HG03135 (cell line): ENCODE measurements around the gene IMPA2.
"Not testable (repeated sequence)": the region's sequence is repeated elsewhere in the genome, so short reads cannot be mapped to it uniquely, and the experiment has no call there.

Source experiments
- ATAC-seq: cut with Tn5 transposase; IDR thresholded peaks from one replicate; pipeline ENCODE4 v1.9.1; 2021; ENCODE audit warnings: mild to moderate bottlenecking, moderate library complexity; ENCODE audit not compliant: unreplicated experiment

The IMPA2 gene

DNA sequence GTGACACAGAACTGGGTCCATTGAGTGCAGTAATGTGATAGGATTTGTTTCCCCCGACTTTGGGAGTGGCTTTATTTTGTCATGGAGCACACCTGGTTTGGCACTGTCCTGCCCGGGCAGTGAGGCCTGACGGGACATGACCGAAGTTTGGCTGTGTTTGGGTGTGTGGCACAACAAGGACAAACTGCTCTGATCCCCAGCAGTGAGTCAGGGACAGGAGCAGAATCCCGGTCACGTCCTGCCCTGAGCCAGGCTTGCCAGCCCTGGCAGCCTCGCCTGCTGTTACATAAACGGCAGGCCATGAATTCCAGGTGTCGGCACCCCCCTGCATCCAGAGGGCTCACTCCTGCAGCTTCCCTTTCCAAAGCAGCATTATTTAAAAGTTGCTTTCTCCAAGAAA, 45.7 kb downstream of the IMPA2 start:
- ATAC-seq = no peak

DNA sequence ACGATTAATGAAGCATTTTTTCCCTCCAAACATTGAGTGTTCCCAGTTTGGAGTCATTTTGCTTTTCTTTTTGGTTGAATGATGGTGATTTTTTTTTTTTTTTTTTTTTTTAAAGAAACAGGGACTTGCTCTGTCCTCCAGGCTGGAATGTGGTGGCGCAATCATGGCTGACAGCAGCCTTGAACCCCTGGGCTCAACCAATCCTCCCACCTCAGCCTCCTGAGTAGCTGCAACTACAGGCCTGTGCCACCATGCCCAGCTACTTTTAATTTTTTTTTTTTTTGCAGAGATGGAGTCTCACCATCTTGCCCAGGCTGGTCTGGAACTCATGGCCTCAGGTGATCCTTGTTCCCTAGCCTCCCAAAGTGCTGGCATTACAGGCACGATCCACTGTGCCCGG, 46.2 kb downstream of the IMPA2 start:
- ATAC-seq = no peak

DNA sequence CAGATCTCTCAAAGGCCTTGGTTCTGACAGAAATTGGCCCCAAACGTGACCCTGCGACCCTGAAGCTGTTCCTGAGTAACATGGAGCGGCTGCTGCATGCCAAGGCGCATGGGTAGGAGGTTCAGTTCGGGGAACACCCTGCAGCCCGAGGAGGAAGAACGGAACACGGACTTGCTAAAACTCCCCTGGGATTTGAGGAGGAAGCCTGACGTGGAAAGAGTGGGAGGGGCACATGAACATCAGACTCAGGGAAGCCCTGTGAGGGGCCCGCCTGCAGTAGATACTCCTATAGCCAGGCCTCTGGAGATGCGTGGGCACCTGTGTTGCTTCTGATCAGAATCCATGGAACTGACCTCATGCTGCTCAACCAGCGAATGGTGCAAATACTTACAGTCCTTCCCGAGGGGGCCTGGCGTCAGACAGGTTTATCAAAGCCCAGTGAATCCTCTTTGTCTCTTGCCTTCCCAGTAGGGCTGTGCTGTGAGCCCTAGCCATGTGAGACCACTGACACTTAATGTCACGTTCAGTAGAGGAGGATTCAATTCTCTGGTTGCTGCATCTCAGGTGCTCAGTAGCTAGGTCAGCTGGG, 46.8 kb downstream of the IMPA2 start:
- ATAC-seq = no peak

DNA sequence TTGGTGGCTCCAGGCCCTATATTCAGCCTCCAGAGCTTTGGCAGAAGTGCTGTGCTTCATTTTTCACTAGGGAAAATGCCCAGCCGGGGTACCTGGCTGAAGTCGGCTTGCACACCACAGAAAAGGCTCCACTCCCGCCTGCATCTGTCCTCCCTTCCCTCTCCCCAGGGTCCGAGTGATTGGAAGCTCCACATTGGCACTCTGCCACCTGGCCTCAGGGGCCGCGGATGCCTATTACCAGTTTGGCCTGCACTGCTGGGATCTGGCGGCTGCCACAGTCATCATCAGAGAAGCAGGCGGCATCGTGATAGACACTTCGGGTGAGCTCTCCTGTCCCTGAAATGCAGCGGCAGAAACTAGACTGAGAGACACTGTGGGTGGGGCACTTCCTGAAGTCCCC, 47.4 kb downstream of the IMPA2 start:
- ATAC-seq = no peak

DNA sequence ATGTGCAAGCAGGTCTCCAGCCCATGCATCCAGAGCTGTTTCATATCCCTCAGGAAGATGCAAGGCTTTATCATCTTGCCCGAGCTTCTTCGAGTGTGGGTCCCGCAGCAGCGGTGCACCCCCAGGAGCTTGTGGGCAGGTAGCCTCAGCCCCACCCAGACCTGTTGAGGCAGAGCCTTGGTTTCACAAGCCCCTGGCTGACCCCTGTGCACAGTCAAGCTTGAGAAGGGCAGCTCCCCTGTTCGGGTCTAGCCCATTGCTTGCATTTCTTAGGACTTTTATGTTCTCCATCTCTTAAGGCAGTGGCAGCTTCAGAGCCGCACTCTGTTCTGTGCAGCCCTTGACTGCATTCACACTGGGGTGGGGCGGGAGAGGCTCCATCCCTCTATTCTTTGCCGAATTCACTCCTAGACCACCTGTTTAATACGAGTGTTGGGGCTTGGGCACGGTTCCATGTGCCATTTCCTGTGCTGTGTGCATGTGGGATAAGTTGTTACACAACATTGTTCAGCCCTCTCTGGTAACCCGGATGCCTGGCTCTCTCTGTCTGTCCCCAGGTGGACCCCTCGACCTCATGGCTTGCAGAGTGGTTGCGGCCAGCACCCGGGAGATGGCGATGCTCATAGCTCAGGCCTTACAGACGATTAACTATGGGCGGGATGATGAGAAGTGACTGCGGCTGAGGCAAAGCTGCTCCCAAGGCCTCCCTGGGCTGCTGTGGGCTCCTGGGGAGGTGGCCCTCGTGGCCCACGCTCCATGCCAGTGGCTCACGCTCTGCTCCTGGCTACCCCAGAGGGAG, 48.7 kb downstream of the IMPA2 start:
- ATAC-seq = no peak

DNA sequence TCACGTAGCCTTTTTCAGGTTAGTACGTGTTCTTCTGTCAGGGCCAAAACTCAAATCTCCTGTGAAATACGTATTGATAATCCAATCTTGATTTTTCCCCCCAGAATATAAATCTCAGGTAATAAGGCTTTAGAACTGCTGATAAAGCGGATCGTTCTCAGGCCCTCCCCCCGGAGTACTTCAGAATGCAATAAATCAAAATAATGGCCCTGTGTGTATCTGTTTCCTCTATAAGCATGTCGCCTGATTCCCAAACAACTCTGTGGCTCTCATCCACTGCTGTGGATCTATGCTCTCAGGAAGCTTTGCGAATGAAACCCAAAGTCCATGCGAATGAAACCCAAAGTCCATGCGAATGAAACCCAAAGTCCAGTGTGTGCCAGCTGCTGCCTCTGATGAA, 49.4 kb downstream of the IMPA2 start:
- no peak for ATAC-seq

DNA sequence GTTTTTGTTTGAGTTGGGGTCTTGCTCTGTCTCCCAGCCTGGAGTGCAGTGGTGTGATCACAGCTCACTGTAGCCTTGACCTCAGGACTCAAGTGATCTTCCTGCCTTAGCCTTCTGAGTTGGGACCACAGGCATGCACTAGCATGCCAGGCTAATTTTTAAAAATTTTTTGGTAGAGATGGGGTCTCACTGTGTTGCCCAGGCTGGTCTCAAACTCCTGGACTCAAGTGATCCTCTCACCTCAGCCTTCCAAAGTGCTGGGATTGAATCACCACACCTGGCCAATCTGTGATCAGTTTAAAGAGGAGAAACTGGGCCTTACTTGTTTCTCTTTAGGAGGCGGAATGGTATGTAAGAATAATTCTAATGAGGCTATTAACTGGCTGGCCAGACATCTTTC, 49.9 kb downstream of the IMPA2 start:
- ATAC-seq = no peak

DNA sequence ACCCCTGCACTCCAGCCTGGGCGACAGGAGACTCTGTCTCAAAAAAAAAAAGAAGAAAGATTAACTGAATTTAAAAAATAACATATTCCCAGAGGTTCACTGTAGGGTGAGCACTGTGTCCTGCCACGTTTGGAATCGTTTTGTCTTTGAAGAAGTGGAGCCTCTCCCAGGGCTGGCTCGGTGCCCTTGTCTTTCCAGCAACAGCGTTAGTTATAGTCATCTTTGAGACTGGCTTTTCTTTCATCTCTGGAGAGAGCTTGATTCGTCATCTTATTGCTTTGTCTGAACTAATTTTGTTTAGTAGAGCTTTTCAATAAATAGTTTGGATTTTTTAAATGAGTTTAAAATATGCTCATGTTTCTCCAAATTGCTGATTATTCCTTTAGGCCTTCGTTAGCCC, 50.5 kb downstream of the IMPA2 start:
- no peak for ATAC-seq

DNA sequence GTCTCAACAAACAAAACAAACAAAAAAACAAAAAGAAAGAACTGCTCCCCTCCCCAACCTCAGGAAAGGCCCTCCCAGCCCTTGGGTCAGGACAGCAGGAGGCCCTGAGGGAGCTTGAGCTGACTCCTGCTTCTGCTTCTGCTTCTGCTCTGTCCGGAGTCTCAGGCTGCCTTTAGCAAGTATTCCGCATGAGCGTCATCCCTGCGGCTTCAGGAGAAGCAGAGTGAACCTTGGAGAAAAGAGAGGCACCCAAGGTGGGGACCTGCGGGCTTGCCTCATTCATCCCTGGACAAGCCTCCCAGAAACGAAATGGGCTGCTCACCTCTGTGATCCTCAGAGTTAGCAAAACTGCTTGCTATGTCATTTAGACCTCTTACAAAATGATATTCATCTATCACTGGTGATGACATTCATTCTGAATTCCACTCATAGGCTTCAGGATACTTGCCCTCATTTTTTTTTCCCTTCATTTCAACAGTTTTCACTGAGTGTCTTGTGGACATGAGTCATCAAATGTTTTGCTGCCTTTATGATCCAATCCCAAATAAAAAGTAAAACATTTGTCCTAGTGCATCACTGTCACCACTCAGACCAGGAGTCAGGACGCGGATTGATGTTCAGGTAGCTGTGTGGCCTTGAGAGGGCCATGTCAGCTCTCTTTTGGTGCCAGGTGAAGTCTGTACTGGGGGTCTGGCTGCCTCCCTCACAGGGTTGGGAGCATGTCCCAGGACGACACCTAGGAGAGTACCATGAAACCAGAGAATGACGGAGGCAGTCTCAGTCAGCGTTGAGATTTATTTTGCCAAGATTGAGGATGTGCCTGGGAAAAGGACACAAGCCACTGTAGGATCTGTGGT, 51.7 kb downstream of the IMPA2 start:
- no peak for ATAC-seq

DNA sequence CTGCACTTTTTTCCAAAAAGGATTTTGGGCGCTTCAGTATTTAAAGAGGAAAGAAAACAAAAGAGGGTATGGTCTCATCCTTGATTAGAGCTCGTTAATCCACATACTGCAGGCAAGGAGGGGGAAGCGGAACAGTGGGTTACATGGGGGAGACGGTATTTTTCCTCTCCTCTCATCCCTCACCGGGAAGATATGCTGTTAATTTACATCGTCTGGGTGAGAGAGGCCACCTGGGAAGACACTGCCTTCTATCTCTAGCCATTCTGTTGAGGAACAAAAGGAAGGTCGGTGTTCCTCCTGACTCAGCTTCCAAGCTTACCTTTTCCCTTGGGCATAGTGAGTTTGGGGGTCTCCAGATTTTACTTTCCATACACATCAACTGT, 52.3 kb downstream of the IMPA2 start:
- no peak for ATAC-seq

DNA sequence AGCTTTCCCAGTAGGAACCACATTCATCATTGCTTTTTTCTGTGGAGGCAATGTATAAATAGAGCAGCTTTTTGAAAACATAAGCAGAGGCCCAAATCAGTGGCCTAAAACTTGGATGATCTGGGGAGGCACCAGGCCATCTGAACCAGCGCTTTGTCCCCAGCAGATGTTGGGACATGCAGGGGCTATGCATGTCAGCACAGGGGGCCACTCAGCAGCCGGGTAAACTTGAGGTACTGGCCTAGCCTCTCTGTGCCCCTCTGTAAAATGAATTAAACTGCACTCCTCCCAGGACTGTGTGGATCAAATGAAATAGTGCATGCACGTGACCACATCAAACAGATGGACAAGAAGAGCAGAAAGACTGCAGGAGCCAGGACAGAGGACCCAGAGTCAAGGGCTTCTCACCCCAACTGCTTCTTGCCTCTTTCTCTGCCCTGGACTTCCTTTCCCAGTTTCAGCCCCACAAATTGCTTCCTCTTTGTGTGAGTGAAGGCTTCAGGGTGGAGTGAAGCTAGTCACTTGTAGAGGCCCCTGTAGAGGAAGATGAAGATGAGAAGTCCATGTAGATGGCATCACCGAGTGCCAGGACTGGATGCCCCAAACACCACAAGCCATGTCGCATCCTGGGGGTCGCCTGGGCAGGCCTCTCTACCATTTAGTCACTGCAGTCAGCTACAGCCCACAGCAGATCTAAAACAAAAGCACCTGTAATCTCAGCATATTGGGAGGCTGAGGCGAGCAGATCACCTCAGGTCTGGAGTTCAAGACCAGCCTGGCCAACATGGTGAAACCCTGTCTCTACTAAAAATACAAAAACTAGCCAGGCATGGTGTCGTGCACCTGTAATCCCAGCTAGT, 53.2 kb downstream of the IMPA2 start:
- no peak for ATAC-seq

DNA sequence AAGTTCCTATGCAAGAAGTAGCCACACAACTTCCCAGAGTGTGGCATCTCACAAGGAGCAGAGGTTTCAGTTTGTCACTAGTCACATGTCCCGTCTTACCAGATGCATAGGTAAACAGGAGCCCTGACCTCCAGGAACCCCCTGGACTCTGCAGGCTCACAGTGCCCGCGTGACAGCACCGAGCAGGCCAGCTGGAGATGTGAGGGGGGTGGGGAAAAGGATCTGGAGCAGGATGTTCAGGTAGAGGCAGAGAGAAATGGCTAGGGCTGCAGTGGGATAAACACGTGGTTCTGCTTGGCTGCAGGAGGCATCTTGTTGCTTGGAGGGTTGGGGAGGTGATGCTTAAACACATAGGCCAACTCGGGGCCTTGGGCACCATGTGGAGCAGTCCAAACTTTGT, 54.2 kb downstream of the IMPA2 start:
- no peak for ATAC-seq

DNA sequence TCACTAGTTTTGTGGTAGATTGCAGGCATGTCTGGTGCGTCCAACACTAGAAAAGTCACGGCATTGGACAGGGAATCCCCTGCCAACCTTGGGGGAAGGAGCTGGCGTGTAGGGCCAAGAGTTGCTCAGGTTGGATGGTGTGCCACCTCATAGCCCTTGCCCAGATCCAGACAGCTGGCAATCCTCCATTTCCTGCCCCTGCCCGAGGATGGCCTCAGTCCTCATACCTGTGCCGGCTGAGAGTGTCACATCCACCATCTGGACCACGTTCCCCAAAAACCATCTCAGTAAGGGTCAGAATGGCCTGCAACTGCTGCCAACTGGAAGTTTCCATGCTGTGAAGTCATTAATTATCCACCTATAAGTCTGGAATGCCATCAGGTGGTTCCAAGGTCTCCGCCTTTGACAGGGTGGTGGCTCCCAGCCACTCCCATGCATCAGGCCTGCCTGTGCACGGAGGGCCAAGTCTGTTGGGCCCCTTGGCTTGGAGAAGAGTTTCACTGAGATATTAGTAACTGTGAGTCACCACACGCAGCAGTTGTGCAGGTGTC, 55.0 kb downstream of the IMPA2 start:
- no peak for ATAC-seq

DNA sequence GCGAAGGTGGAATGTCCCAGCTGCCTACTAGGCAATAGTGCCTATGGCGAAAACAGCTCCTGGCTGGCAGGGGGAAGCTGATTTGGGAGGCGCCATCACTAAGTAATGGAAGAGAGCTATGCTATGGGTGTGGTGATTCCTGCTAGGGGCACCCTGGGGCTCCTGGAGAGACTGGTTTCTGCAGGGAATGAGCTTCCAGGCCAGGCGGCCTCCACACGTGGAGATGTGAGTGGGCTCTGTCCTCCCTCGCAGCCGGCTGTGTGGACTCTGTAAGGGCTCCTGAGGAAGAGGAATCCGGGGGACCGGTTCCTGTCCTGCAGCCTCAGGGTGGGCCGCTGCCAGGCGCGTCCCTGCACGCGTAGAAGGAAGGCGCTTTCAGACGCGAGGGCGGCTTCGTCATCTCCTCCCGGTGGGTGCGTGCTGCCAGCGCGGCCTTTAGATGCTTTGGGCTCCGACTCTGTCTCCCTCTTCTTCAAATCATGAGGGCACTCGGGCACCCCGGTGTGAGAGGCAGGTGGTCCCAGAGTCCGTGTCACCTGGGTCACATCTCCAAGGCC, 56.9 kb downstream of the IMPA2 start:
- ATAC-seq = no peak

DNA sequence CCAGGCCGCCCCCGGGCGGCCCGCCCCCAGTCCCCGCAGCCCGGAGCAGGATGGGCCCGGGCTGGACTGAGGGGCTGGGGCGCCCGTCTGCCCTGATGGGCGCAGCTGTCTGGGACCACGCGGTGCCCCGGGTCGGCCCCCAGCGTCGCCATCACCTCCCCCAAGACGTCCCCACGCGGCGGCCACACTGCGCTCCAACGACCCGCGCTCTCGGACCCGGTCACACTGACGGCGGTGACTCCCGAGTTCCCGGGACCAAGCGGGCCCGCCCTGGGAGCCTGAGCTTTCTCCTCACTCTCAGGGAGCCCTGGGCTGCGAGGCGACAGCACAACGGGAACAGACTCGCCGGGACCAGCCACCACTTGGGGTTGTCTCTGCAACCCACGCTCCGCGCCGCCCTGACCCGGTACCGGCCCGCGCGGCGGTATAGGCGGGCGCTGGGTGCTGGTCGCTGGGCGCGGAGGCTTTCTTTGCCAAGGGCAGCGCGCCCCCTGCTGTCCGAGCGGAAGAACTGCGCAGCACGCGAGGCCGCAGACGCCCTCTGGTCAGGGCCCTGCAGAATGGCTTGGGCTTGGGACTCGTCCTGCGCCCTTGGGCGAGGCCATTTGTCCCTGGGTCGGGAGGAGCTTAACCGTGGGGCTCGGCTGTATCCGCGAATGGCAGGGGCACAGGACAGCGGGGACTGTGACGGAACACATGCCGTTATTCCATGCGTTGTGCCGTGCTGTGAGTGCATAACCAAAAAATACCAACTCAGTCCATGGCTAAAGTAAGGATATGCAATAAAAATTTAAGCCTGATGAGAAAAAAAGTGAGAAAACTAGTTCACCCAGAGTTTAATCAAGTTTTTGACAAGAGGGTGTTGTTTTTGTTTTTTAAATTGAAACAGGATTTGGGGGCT, 57.6 kb downstream of the IMPA2 start:
- ATAC-seq = no peak

DNA sequence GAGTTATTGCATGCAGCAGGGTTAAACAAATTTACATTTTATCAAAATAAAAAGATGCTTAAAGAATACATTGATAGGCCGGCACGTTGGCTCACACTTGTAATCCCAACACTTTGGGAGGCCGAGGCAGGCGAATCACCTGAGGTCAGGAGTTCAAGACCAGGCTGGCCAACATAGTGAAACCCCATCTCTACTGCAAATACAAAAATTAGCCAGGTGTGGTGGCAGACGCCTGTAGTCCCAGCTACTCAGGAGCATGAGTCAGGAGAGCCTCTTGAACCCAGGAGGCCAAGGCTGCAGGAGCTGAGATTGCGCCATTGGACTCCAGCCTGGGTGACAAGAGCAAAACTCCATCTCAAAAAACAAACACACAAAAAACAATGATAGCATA, 58.2 kb downstream of the IMPA2 start:
- ATAC-seq = not testable (repeated sequence)

DNA sequence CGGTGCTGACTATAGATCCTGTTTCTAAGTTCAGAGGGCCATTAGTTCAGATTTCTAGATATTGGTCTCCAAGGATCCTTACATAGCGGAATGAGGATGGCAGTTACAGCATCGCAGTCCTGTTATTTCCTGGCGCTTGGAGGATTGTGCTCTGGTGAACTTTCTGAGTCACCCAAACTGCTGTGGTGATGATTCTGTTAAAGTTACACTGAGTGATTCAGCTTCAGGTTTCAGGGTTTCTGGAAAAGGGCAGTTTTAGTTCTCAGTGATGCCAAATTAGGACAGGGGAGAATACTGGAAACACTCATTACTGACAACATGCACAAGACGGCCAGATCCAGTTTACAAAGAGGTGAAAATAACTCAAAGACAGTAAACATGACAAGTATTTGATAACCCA, 60.3 kb downstream of the IMPA2 start:
- ATAC-seq = no peak

DNA sequence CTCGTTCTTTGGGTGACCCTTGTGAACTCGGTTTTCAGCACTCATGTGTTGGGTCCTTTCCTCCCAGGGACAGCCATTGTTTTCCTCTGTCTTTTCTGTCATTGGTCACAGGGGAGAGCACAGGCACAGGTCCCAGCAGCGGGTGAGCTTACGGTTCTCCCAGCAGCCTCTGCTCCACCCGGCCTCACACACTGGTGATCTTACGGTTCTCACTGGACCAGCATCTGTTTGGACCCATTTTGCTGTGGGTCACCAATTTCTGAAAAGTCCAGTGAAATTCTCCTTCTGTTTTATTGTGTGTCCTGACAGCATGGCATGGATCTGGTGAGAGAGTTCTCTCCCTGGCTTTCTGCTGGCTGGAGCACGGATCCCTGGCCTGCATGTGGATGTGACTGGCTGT, 62.5 kb downstream of the IMPA2 start:
- ATAC-seq = no peak

DNA sequence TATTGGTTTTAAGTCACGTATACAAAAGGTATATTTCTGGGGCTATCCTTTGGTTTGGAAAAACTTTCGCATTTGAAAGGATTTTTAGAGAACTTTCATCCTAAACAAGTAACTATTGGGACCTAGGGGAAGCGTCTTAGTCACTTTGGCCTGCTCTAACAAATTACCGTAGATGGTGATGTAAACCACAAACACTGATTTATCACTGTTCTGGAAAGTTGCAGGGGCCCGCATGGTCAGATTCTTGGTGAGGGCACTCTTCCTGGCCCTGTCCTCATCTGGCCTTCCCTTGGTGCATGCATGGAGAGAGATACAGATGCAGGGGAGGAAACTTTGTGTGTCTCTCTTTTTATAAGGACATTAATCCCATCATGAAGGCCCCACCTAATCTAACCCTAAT, 63.3 kb downstream of the IMPA2 start:
- ATAC-seq = no peak
